ENCODE measurements around the gene ANGPTL7. TPM values are rescaled to one million over a fixed set of nuclear protein-coding genes. Genes with fewer than 3 reads are reported as not detected.

Gene ANGPTL7
- total RNA-seq, 1 experiment from 2014 or later, result not detected

DNA sequence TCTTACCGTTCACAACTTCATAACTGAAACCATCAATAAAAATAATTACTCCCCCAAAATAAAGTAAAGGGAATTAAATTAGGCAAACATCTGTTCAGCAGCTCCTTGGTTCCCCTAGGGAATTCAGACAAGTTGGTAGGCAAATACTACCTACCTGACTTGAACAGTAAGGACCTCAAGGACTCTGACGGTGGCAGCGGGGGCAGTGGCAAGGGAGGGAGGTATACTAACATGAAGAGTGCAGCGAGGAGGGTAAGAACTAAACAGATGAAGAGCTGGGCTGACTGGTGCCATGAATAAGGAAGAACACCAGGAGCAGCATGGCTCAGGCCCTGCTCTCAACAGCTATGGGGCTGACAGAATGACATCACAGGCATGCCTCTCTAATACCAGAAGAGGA is 40.0 kb downstream of the ANGPTL7 start:
- ChIA-PET CTCF (no interaction called here), RAD21 (ENCODE audit: low non-redundant PET in 1 of 2, low total read pairs in 2 of 2, uncharacterized antibody in 2 of 2, unreplicated experiment in 2 of 2) (no interaction called here), POLR2A (no interaction called here)
- H3K9me2 ChIP-seq (ENCODE audit: insufficient read depth), result no peaks in the 10 kb centered on the region
- no peak for TF ChIP-seq CTCF (IDR thresholded peaks at IDR 0.05 in 2 of 3, conservative IDR thresholded peaks at IDR 0.05 in 1 of 3; ENCODE audit: borderline replicate concordance in 1 of 3, insufficient read depth in 1 of 3, low read depth in 2 of 3, low read length in 2 of 3)
- TF ChIP-seq CEBPB (IDR thresholded peaks at IDR 0.05; ENCODE audit: low read depth), result no peak
- TF ChIP-seq SRF (IDR thresholded peaks at IDR 0.05; ENCODE audit: low read depth), result no peak
- no peak for TF ChIP-seq CBX3 (IDR thresholded peaks at IDR 0.05; ENCODE audit: low read depth)
- no peak for TF ChIP-seq SP1 (IDR thresholded peaks at IDR 0.05; ENCODE audit: low read depth)
- TF ChIP-seq ATF3 (IDR thresholded peaks at IDR 0.05), result no peak
- no peak for TF ChIP-seq ZFX (IDR thresholded peaks at IDR 0.05)
- TF ChIP-seq ZNF274 (IDR thresholded peaks at IDR 0.05; ENCODE audit: low read depth, low read length), result no peak
- peaks cover 40 to 65% of the 10 kb centered on the region in 2 experiments; a peak in 3 of 4 replicates for H3K36me3 ChIP-seq (ENCODE audit: control insufficient read depth in 1 of 2, insufficient read depth in 2 of 2, low read length in 2 of 2)
- DNase-seq (ENCODE audit: low read depth, low spot score), result no peak
- no peaks in the 10 kb centered on the region; the same call in 1 of the 2 replicates for H4K20me1 ChIP-seq (ENCODE audit: insufficient read depth)
- H3K79me2 ChIP-seq (ENCODE audit: insufficient read depth, low read length), result no peaks in the 10 kb centered on the region
- H3K9me3 ChIP-seq (ENCODE audit: control insufficient read depth in 1 of 2, insufficient read depth in 1 of 2, low read depth in 1 of 2, low read length in 2 of 2), result no peaks in the 10 kb centered on the region
- no peak overlapping the region for H3K27ac ChIP-seq (ENCODE audit: low read depth, low read length)
- no peak overlapping the region for H3K4me2 ChIP-seq (ENCODE audit: low read length)
- no TSS peak for BruUV-seq (replicated peaks)
- no peak overlapping the region for H3K9ac ChIP-seq (ENCODE audit: low read length)
- H3K4me1 ChIP-seq (ENCODE audit: control insufficient read depth in 1 of 2, insufficient read depth in 2 of 2, low read length in 2 of 2), result no peaks in the 10 kb centered on the region
- H3K27me3 ChIP-seq (ENCODE audit: insufficient read depth, low read length), result no peaks in the 10 kb centered on the region
- intact Hi-C loops (cut with micrococcal nuclease), result no loop called here
- H3K4me3 ChIP-seq (replicated peaks in 1 of 2; ENCODE audit: low read depth in 1 of 2, low read length in 2 of 2), result no peak overlapping the region
- no peak for ATAC-seq
- H2AFZ ChIP-seq (ENCODE audit: low read depth, low read length, poor library complexity, severe bottlenecking), result no peak overlapping the region

GRCh38 chr1:11233208-11233607 is 44.1 kb downstream of the ANGPTL7 start:
- Histone ChIP-seq H3K36me3 (ENCODE audit: control insufficient read depth in 1 of 2, insufficient read depth in 2 of 2, low read length in 2 of 2) (peaks cover 56 to 67% of the 10 kb centered on the region in 2 experiments; a peak in 3 of 4 replicates), H3K9me2 (ENCODE audit: insufficient read depth) (no peaks in the 10 kb centered on the region), H3K27me3 (ENCODE audit: insufficient read depth, low read length) (no peaks in the 10 kb centered on the region), H3K4me1 (ENCODE audit: control insufficient read depth in 1 of 2, insufficient read depth in 2 of 2, low read length in 2 of 2) (no peaks in the 10 kb centered on the region), H3K27ac (ENCODE audit: low read depth, low read length) (no peak overlapping the region), H4K20me1 (ENCODE audit: insufficient read depth) (no peaks in the 10 kb centered on the region), H3K9me3 (ENCODE audit: control insufficient read depth in 1 of 2, insufficient read depth in 1 of 2, low read depth in 1 of 2, low read length in 2 of 2) (no peaks in the 10 kb centered on the region), H3K4me3 (replicated peaks in 1 of 2; ENCODE audit: low read depth in 1 of 2, low read length in 2 of 2) (no peak overlapping the region), H3K9ac (ENCODE audit: low read length) (no peak overlapping the region), H3K79me2 (ENCODE audit: insufficient read depth, low read length) (no peaks in the 10 kb centered on the region), H2AFZ (ENCODE audit: low read depth, low read length, poor library complexity, severe bottlenecking) (no peak overlapping the region), H3K4me2 (ENCODE audit: low read length) (no peak overlapping the region)
- BruUV-seq (replicated peaks), result no TSS peak
- CTCF ChIA-PET, result no interaction called here
- intact Hi-C loops (cut with micrococcal nuclease), result no loop called here
- TF ChIP-seq CTCF (IDR thresholded peaks at IDR 0.05 in 2 of 3, conservative IDR thresholded peaks at IDR 0.05 in 1 of 3; ENCODE audit: borderline replicate concordance in 1 of 3, insufficient read depth in 1 of 3, low read depth in 2 of 3, low read length in 2 of 3), result no peak
- TF ChIP-seq ELF1 (IDR thresholded peaks at IDR 0.05; ENCODE audit: borderline replicate concordance, low read depth), result no peak
- no peak for TF ChIP-seq SP1 (IDR thresholded peaks at IDR 0.05; ENCODE audit: low read depth)
- TF ChIP-seq POLR2A (IDR thresholded peaks at IDR 0.05; ENCODE audit: borderline replicate concordance, extremely low read depth, insufficient read depth, insufficient read length), result no peak
- no peak for TF ChIP-seq MAX (IDR thresholded peaks at IDR 0.05)
- POLR2A ChIA-PET, result no interaction called here
- ATAC-seq (no peak), DNase-seq (ENCODE audit: low read depth, low spot score) (no peak)
- RAD21 ChIA-PET (ENCODE audit: low non-redundant PET in 1 of 2, low total read pairs in 2 of 2, uncharacterized antibody in 2 of 2, unreplicated experiment in 2 of 2), result no interaction called here
